ENCODE results near the gene GAL3ST1. TPM values are rescaled to one million over a fixed set of nuclear protein-coding genes. Genes with fewer than 3 reads are reported as not detected.

Gene GAL3ST1
- total RNA-seq, 2 experiments from 2014 or later, result not detected

DNA sequence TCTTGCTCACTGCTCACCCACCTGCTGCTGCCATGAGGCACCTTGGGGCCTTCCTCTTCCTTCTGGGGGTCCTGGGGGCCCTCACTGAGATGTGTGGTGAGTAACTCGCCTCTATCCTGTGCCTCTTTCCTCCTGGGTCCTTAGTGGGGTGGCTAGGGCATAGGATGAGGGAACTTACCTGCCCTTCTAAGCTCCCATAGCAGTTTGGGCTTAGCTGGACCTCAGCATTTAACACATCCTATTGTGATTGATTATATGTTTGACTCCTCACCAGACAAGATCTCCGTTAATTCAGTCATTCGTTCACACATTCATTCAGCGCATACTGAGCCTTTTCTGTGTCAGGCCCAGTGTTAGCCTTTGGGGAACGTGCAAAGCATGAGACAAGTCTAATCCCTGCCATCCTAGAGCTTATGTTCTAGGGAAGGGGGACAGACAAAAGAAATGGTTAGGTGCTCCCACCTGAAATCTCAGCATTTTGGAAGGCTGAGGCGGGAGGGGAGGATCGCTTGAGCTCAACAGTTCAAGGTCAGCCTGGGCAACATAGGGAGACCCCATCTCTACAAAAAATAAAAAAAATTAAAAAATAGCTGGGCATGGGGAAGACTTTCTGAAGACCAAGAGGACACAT lies 33.0 kb upstream of the GAL3ST1 start:
- Mint-ChIP-seq H3K27me3 (peaks cover 1% of the 10 kb centered on the region), H3K9me3 (no peaks in the 10 kb centered on the region), H3K27ac (peak overlapping the region; percentile 54), H3K36me3 (no peaks in the 10 kb centered on the region), H3K4me1 (ENCODE audit: low read depth) (peaks cover 33% of the 10 kb centered on the region), H3K4me3 (peak overlapping the region; percentile 74)
- intact Hi-C loops (cut with micrococcal nuclease), result loop anchor here (10.0 kb wide), 1 partner anchor 213 kb away; the partner anchor contains the start of gene SEC14L2
- ChIA-PET CTCF (interaction anchor here (1.2 to 4.5 kb wide), 4 partner anchors 14 to 312 kb away, joined by 5 to 33 read pairs (median 14); partner anchors contain the start of genes PES1 and SLC35E4), POLR2A (no interaction called here)
- DNase-seq, result no peak

DNA sequence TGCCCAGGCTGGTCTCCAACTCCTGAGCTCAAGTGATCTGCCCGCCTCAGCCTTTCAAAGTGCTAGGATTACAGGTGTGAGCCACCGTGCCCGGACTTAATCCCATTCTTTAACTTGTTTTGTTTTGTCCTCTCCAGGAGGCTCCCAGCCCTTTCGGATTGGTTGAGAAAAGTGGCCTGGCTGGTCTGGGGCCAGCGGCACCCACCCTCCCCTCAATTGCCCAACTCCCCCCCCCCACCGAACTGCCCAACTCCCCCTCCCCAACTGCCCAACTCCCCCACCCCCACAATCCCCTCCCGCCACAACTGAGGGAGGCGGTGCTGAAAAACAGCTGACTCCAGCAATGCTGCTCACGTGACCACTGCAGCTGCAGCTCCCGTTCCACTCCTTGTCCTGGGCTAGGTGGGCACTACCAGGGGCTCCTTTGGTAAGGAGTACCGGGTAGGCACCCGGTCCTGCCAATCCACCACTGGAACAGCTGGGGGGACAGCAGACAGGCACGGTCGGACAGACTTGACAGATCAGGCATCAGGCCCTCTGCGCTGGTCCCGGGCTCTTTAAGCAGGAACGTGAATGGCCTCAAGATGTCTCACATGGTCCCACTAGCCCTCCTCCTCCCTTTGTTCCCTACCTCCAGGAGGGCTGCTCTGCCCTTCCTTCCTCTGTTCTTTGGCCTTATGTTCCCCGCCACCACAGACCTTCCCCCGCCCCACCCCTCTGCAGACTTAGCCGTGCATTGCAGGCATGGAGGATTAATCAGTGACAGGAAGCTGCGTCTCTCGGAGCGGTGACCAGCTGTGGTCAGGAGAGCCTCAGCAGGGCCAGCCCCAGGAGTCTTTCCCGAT lies 32.2 kb upstream of the GAL3ST1 start, which contains the start of gene TCN2:
Gene TCN2, plus strand, starts transcription at position 720 of the 845 bp plus-strand sequence. CDS start 158 bp downstream, outside the sequence.
- CTCF ChIA-PET, result interaction anchor here (0.5 to 4.5 kb wide), 9 partner anchors 8 to 313 kb away, joined by 3 to 33 read pairs (median 3); partner anchors contain the start of genes PES1 and SLC35E4
- POLR2A ChIA-PET, result interaction anchor here (0.6 to 0.8 kb wide), 2 partner anchors 11 to 21 kb away, joined by 3 read pairs; no protein-coding TSS in a partner anchor
- peak within 1 kb of the TSS; percentile 74 for H3K4me3 Mint-ChIP-seq
- peak within 1 kb of the TSS; percentile 54 for H3K27ac Mint-ChIP-seq
- DNase-seq, result peak; percentile 76
- peaks cover 1% of the 10 kb centered on the region for H3K27me3 Mint-ChIP-seq
- H3K4me1 Mint-ChIP-seq (ENCODE audit: low read depth), result peaks cover 33% of the 10 kb centered on the region
- no peaks in the 10 kb centered on the region for H3K9me3 Mint-ChIP-seq
- intact Hi-C loops (cut with micrococcal nuclease), result loop anchor here (10.0 kb wide), 1 partner anchor 212 kb away; the partner anchor contains the start of gene SEC14L2
- H3K36me3 Mint-ChIP-seq, result no peaks in the 10 kb centered on the region

DNA sequence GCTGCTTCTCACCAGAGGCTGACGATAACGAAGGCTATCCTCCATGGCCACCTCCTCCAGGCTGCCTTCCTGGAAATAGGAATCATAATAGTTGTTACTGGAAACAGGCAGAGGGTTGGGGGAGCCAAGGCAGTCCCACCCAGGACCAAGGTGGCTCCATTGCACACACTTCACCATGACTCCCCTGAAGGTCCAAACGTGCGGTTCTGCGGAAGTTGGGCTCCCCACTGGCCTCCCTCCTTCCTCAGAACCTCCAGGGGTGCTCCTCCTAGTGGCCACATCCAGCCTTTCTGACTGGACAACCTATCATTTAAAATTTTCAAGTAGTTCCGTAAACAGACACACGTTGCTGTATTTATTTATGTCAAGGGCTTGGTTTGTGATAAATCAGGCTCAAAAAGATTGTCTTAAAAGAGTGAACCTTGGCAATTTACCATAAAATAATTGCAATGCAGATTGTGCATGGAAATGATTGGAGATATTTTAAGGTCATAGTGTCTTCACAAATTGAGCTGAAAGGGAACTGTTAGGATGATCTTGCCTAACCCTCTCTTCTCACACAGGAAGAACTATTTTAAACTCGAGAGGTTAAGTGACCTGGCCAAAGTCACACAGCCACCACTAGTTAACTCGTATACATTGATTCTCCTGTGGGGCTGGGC lies 31.1 kb upstream of the GAL3ST1 start:
- H3K36me3 Mint-ChIP-seq, result no peaks in the 10 kb centered on the region
- H3K27ac Mint-ChIP-seq, result no peak overlapping the region
- H3K4me3 Mint-ChIP-seq, result no peak overlapping the region
- ChIA-PET CTCF (interaction anchor here (0.7 to 4.5 kb wide), 6 partner anchors 9 to 64 kb away, joined by 3 to 33 read pairs (median 3); partner anchors contain the start of genes PES1 and SLC35E4), POLR2A (no interaction called here)
- intact Hi-C loops (cut with micrococcal nuclease), result loop anchor here (1.0 to 10.0 kb wide), 2 partner anchors 14 to 211 kb away; partner anchors contain the start of genes PES1 and SEC14L2
- peaks cover 33% of the 10 kb centered on the region for H3K4me1 Mint-ChIP-seq (ENCODE audit: low read depth)
- H3K9me3 Mint-ChIP-seq, result no peaks in the 10 kb centered on the region
- peak; percentile 70 for DNase-seq
- H3K27me3 Mint-ChIP-seq, result peaks cover 1% of the 10 kb centered on the region

DNA sequence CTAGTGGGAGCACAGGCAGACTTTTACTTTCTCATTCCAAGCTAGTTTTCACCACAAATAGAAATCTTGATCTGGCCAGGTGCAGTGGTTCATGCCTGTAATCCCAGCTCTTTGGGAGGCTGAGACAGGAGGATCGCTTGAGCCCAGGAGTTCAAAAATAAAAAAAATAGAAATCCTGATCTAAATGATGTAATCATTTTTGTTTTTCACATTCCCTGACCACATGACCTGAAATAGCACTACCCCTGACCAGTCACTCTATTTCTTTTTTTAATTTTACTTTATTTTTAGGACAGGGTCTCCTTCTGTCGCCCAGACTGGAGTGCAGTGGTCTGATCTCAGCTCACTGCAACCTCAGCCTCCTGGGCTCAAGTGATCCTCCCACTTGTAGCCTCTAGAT lies 30.3 kb upstream of the GAL3ST1 start:
- Mint-ChIP-seq H3K4me1 (ENCODE audit: low read depth) (peaks cover 30% of the 10 kb centered on the region), H3K4me3 (no peak overlapping the region), H3K27ac (no peak overlapping the region), H3K27me3 (peaks cover 1% of the 10 kb centered on the region), H3K36me3 (no peaks in the 10 kb centered on the region), H3K9me3 (no peaks in the 10 kb centered on the region)
- DNase-seq, result no peak
- intact Hi-C loops (cut with micrococcal nuclease), result loop anchor here (1.0 to 10.0 kb wide), 2 partner anchors 13 to 210 kb away; partner anchors contain the start of genes PES1 and SEC14L2
- ChIA-PET CTCF (interaction anchor here (0.6 to 4.5 kb wide), 4 partner anchors 11 to 158 kb away, joined by 3 to 33 read pairs (median 3); partner anchors contain the start of gene PES1), POLR2A (interaction anchor here (0.7 kb wide), 1 partner anchor 255 kb away, joined by 6 read pairs; no protein-coding TSS in a partner anchor)

DNA sequence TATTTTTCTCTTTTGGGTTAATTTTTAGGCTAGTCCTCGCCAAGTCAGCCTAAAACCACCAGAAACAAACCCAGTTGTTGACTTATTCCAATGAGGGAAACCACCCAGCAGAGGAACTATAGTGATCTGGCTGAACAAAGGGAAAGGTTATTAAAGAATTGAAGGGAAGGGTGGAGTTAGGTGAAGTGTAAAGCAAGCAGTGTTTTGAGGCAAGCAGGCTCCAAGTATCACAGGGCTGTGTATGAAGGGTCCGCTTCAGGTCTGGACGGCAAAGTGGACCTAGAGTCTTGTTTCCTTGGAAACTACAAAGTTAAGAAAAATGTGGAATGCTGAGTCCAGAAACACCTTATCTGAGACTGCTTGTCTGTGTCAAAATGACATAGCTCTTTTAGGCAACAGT lies 29.3 kb upstream of the GAL3ST1 start:
- no peak for DNase-seq
- peaks cover 1% of the 10 kb centered on the region for H3K27me3 Mint-ChIP-seq
- no peak overlapping the region for H3K27ac Mint-ChIP-seq
- no peaks in the 10 kb centered on the region for H3K36me3 Mint-ChIP-seq
- H3K4me1 Mint-ChIP-seq (ENCODE audit: low read depth), result peaks cover 21% of the 10 kb centered on the region
- ChIA-PET CTCF (no interaction called here), POLR2A (no interaction called here)
- no peak overlapping the region for H3K4me3 Mint-ChIP-seq
- intact Hi-C loops (cut with micrococcal nuclease), result loop anchor here (10.0 kb wide), 1 partner anchor 209 kb away; the partner anchor contains the start of gene SEC14L2
- H3K9me3 Mint-ChIP-seq, result no peaks in the 10 kb centered on the region

DNA sequence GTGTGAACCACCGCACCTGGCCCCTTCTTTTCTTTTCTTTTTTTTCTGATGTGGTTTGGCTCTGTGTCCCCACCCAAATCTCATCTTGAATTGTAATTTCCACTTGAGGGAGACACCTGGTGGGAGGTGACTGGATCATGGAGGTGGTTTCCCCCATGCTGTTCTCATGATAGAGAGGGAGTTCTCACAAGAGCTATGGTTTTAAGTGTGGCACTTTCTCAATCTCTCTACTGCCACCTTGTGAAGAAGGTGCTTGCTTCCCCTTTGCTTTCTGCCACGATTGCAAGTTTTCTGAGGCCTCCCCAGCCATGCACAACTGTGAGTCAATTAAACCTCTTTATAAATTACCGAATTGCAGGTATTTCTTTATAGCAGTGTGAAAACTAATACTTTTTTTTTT lies 27.6 kb upstream of the GAL3ST1 start:
- DNase-seq, result peak; percentile 18
- Mint-ChIP-seq H3K27me3 (no peaks in the 10 kb centered on the region), H3K36me3 (no peaks in the 10 kb centered on the region), H3K9me3 (no peaks in the 10 kb centered on the region), H3K27ac (no peak overlapping the region), H3K4me1 (ENCODE audit: low read depth) (peaks cover 14% of the 10 kb centered on the region), H3K4me3 (no peak overlapping the region)
- ChIA-PET CTCF (interaction anchor here (0.6 to 1.9 kb wide), 13 partner anchors 9 to 212 kb away, joined by 3 to 7 read pairs (median 4); partner anchors contain the start of genes DUSP18 and PES1), POLR2A (interaction anchor here (0.6 to 1.8 kb wide), 2 partner anchors 10 to 144 kb away, joined by 4 read pairs; partner anchors contain the start of gene PES1)
- intact Hi-C loops (cut with micrococcal nuclease), result loop anchor here (10.0 kb wide), 1 partner anchor 207 kb away; the partner anchor contains the start of gene SEC14L2

DNA sequence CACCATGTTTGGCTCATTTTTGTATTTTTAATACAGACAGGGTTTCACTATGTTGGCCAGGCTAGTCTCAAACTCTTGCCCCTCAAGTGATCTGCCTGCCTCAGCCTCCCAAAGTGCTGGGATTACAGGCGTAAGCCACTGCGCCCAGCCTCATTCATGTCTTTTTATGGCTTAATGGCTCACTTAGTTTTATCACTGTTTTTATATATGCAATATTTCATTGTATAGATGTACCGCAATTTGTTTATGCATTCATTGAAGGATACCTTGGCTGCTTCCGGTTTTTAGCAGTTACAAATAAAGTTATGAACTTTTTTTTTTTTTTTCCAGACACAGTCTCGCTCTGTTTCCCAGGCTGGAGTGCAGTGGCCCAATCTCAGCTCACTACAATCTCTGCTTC lies 27.0 kb upstream of the GAL3ST1 start:
- no peaks in the 10 kb centered on the region for H3K27me3 Mint-ChIP-seq
- no peaks in the 10 kb centered on the region for H3K36me3 Mint-ChIP-seq
- no peak overlapping the region for H3K27ac Mint-ChIP-seq
- no peaks in the 10 kb centered on the region for H3K9me3 Mint-ChIP-seq
- H3K4me1 Mint-ChIP-seq (ENCODE audit: low read depth), result peaks cover 9% of the 10 kb centered on the region
- no peak for DNase-seq
- ChIA-PET POLR2A (interaction anchor here (0.6 to 1.8 kb wide), 2 partner anchors 9 to 144 kb away, joined by 4 read pairs; partner anchors contain the start of gene PES1), CTCF (interaction anchor here (0.6 to 1.9 kb wide), 12 partner anchors 9 to 211 kb away, joined by 3 to 7 read pairs (median 4); partner anchors contain the start of genes DUSP18 and PES1)
- intact Hi-C loops (cut with micrococcal nuclease), result loop anchor here (10.0 kb wide), 1 partner anchor 207 kb away; the partner anchor contains the start of gene SEC14L2
- no peak overlapping the region for H3K4me3 Mint-ChIP-seq

DNA sequence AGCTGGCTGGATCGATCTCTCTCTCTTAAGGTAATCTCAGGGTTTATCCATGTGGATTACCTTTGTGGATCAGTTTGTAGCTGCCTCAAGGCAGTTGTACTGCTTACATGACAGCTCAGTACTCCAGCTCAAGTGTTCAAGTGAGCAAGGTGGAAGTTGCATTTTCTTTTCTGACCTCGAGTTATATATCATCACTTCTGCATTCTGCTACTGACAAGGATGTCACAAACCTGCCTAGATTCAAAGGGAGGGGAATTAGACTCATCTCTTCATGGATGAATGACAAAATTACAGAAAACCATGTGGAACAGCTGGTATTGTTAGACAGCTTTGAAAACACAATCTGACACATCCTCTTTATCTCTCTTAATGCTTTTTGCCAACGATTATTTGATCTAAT lies 26.5 kb upstream of the GAL3ST1 start:
- no peaks in the 10 kb centered on the region for H3K27me3 Mint-ChIP-seq
- intact Hi-C loops (cut with micrococcal nuclease), result loop anchor here (10.0 kb wide), 1 partner anchor 206 kb away; the partner anchor contains the start of gene SEC14L2
- CTCF ChIA-PET, result interaction anchor here (1.3 to 1.9 kb wide), 2 partner anchors 8 to 210 kb away, joined by 4 to 7 read pairs; no protein-coding TSS in a partner anchor
- POLR2A ChIA-PET, result interaction anchor here (0.6 kb wide), 1 partner anchor 173 kb away, joined by 3 read pairs; no protein-coding TSS in a partner anchor
- H3K9me3 Mint-ChIP-seq, result no peaks in the 10 kb centered on the region
- no peaks in the 10 kb centered on the region for H3K36me3 Mint-ChIP-seq
- H3K4me1 Mint-ChIP-seq (ENCODE audit: low read depth), result peaks cover 5% of the 10 kb centered on the region
- H3K27ac Mint-ChIP-seq, result no peak overlapping the region
- no peak overlapping the region for H3K4me3 Mint-ChIP-seq
- no peak for DNase-seq

DNA sequence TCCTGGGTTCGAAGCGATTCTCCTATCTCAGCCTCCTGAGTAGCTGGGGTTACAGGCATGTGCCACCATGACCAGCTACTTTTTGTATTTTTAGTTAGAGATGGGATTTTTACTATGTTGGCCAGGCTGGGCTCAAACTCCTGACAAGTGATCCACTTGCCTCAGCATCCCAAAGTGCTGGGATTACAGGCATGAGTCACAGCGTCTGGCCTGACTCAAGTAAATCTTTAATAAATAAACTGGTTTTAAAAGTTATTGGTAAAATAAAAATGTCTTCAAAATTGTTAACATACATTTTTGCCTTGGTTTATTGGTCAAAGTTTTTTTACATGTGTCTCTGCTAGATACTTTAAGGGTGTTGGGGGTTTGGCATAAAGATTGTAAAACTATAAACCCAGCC lies 24.5 kb upstream of the GAL3ST1 start:
- H3K4me1 Mint-ChIP-seq (ENCODE audit: low read depth), result no peaks in the 10 kb centered on the region
- ChIA-PET CTCF (no interaction called here), POLR2A (no interaction called here)
- H3K36me3 Mint-ChIP-seq, result no peaks in the 10 kb centered on the region
- no peaks in the 10 kb centered on the region for H3K27me3 Mint-ChIP-seq
- H3K9me3 Mint-ChIP-seq, result no peaks in the 10 kb centered on the region
- no peak overlapping the region for H3K27ac Mint-ChIP-seq
- no peak for DNase-seq
- intact Hi-C loops (cut with micrococcal nuclease), result no loop called here
- H3K4me3 Mint-ChIP-seq, result no peak overlapping the region

DNA sequence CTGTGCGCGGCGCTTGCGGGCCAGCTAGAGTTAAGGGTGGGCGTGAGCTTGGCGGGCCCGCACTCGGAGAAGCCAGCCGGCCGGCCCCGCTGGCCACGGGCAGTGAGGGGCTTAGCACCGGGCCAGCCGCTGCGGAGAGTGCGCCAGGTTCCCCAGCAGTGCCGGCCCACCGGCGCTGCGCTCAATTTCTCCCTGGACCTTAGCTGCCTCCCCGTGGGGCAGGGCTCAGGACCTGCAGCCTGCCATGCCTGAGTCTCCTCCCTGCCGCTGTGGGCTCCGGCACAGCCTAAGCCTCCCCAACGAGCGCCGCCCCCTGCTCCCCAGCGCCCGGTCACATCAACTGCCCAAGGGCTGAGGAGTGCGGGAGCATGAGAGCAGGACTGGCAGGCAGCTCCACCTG lies 22.4 kb upstream of the GAL3ST1 start:
- Mint-ChIP-seq H3K9me3 (no peaks in the 10 kb centered on the region), H3K4me1 (ENCODE audit: low read depth) (no peaks in the 10 kb centered on the region), H3K4me3 (no peak overlapping the region), H3K36me3 (no peaks in the 10 kb centered on the region), H3K27ac (no peak overlapping the region), H3K27me3 (peaks cover 7% of the 10 kb centered on the region)
- ChIA-PET CTCF (no interaction called here), POLR2A (no interaction called here)
- DNase-seq, result no peak
- intact Hi-C loops (cut with micrococcal nuclease), result no loop called here

DNA sequence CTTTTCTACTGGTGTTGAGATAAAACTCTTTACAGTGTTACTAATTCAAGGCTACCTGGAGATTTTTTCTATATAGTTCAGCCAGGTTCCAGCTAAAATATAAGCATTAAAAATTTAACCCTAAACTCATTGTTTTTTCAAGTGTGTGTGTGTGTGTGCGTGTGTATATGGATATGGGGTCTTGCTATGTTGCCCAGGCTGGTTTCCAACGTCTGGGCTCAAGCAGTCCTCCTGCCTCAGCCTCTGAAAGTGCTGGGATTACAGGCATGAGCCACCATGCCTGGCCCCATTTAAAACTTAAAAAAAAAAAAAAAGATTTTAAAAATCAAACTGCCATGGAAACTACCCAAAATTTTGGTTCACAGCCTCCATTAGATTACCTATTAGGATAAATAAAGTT lies 21.7 kb upstream of the GAL3ST1 start:
- intact Hi-C loops (cut with micrococcal nuclease), result no loop called here
- DNase-seq, result no peak
- no peak overlapping the region for H3K4me3 Mint-ChIP-seq
- H3K27me3 Mint-ChIP-seq, result peaks cover 7% of the 10 kb centered on the region
- CTCF ChIA-PET, result interaction anchor here (5.9 kb wide), 1 partner anchor 10 kb away, joined by 33 read pairs; the partner anchor contains the start of gene TCN2
- no peaks in the 10 kb centered on the region for H3K4me1 Mint-ChIP-seq (ENCODE audit: low read depth)
- H3K9me3 Mint-ChIP-seq, result no peaks in the 10 kb centered on the region
- no peaks in the 10 kb centered on the region for H3K36me3 Mint-ChIP-seq
- POLR2A ChIA-PET, result interaction anchor here (1.0 kb wide), 1 partner anchor 10 kb away, joined by 3 read pairs; no protein-coding TSS in a partner anchor
- no peak overlapping the region for H3K27ac Mint-ChIP-seq

All from activated CD4-positive, alpha-beta memory T cell treated with anti-CD3 and anti-CD28 coated beads for 36 hours (primary cell).